ENCODE data around the gene CTCFL.

CTCFL gene, protein sequence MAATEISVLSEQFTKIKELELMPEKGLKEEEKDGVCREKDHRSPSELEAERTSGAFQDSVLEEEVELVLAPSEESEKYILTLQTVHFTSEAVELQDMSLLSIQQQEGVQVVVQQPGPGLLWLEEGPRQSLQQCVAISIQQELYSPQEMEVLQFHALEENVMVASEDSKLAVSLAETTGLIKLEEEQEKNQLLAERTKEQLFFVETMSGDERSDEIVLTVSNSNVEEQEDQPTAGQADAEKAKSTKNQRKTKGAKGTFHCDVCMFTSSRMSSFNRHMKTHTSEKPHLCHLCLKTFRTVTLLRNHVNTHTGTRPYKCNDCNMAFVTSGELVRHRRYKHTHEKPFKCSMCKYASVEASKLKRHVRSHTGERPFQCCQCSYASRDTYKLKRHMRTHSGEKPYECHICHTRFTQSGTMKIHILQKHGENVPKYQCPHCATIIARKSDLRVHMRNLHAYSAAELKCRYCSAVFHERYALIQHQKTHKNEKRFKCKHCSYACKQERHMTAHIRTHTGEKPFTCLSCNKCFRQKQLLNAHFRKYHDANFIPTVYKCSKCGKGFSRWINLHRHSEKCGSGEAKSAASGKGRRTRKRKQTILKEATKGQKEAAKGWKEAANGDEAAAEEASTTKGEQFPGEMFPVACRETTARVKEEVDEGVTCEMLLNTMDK

DNA sequence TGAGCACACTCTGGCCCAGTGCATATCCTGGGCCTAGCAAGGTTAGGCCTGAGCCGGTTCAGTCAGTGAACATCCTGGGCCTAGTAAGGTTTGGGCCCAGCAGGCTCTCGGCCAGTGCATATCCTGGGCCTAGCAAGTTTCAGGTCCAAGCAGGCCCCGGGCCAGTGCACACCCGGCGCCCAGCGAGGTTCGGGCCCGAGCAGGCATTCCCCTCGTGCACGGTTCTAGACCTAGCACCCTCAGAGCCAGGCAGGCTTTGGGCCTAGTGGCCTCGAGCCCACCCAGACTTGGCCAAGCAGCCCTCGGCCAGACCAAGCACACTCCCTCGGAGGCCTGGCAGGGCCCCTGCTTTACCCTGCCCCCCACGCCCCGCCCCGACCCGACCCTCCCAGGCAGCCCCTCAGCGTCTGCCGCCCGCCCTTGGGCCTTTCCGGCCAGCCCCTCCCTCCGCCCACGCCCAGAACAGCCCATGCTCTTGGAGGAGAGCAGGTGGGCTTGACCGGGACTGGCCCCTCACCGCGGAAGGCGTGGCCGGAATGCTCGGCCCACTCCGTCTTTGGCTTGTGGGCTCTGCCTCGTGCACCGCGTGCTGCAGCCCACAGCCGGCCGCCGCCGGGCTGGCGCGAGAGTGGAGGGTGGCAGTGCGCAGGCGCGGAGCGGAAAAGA, at the start of gene CTCFL:
Gene CTCFL, minus strand, starts transcription at position 630 of the 666 bp plus-strand sequence. CDS start 935 bp downstream, outside the sequence.
- peaks cover 12% of the 10 kb centered on the region for H3K4me1 Mint-ChIP-seq (ENCODE audit: low read depth)
- no peak within 1 kb of the TSS for H3K4me3 Mint-ChIP-seq
- no peak for DNase-seq (ENCODE audit: low spot score)
- no peaks in the 10 kb centered on the region for H3K27me3 Mint-ChIP-seq (ENCODE audit: low read depth)
- no peaks in the 10 kb centered on the region for H3K36me3 Mint-ChIP-seq (ENCODE audit: low read depth)
- no peaks in the 10 kb centered on the region for H3K9me3 Mint-ChIP-seq
- no peak within 1 kb of the TSS for H3K27ac Mint-ChIP-seq

DNA sequence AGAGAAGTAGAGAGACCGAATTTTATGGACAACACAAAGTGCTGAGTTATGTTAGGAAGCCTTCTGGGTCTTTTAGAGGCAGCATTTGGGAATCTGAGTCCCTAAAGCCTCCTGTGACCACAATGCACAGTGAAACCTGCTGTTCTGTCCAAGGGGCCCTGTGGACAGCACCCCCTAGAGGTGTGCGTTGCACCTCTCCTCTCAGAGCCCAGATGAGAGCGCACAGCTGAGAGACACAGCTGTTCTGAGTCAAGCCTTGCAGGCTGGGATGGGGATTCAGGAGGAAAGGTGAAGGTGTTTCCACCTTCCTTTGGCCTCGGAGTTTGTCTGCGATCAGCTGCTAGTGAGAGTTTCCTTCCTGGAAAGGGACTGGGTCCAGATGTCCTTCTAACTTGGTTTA, 49.0 kb upstream of the CTCFL start:
- Mint-ChIP-seq H3K27ac (no peak overlapping the region), H3K9me3 (no peaks in the 10 kb centered on the region), H3K4me3 (no peak overlapping the region), H3K36me3 (ENCODE audit: low read depth) (no peaks in the 10 kb centered on the region), H3K4me1 (ENCODE audit: low read depth) (no peaks in the 10 kb centered on the region), H3K27me3 (ENCODE audit: low read depth) (peaks cover 6% of the 10 kb centered on the region)
- DNase-seq (ENCODE audit: low spot score): no peak

DNA sequence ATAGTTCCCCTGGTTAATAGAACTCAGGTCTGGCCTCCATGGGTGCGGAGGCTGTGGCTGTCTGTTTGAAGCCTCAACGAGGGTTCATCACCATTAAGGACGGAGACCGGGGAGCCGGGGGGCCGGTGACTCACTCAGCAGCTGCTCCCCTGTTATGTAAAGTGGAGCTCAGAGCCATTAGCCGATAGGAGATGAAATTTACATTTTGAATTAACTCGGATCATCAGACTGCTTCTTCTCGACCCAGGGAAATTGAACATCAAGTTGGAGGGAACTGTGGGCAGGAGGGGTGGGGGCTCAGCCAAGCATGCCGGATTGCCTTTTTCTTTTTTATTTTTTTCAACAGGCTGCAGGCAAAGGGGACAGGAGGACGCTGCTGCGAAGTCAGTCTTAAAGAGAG, 48.3 kb upstream of the CTCFL start:
- no peak overlapping the region for H3K4me3 Mint-ChIP-seq
- peaks cover 2% of the 10 kb centered on the region for H3K27me3 Mint-ChIP-seq (ENCODE audit: low read depth)
- H3K9me3 Mint-ChIP-seq: no peaks in the 10 kb centered on the region
- H3K4me1 Mint-ChIP-seq (ENCODE audit: low read depth): no peaks in the 10 kb centered on the region
- no peak for DNase-seq (ENCODE audit: low spot score)
- no peak overlapping the region for H3K27ac Mint-ChIP-seq
- no peaks in the 10 kb centered on the region for H3K36me3 Mint-ChIP-seq (ENCODE audit: low read depth)

DNA sequence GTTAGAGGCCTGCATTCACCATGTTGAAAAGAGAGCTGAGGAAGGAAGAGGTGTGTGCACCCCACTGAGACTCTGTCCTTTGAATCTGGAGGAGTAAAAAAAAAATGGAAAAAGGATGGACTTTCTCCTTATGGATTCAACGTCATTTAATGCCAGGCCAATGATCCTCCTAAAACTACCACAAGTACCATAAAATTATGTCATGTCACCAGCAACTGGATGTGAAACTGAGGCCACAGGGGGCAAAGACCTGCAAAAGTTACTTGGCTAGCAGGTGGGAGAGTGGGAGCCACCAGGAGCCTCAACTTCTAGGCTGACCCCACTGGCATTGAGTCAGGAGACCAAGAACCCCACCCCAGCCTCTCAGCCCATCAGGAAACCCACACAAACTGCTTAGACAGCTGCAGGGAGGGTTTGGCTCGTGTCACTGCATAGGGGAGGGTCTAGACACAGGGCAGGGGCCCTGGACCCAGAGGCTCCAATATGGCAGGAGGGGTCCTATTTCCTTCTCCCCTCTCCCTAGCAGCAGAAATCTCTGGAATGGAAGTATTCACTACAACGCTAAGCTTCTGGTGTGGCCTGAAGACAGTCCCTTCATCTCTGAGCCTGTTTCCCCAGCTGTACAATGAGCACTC, 47.0 kb upstream of the CTCFL start:
- Mint-ChIP-seq H3K4me1 (ENCODE audit: low read depth) (no peaks in the 10 kb centered on the region), H3K27ac (no peak overlapping the region), H3K4me3 (no peak overlapping the region), H3K27me3 (ENCODE audit: low read depth) (peaks cover 2% of the 10 kb centered on the region), H3K9me3 (no peaks in the 10 kb centered on the region), H3K36me3 (ENCODE audit: low read depth) (no peaks in the 10 kb centered on the region)
- DNase-seq (ENCODE audit: low spot score): no peak

DNA sequence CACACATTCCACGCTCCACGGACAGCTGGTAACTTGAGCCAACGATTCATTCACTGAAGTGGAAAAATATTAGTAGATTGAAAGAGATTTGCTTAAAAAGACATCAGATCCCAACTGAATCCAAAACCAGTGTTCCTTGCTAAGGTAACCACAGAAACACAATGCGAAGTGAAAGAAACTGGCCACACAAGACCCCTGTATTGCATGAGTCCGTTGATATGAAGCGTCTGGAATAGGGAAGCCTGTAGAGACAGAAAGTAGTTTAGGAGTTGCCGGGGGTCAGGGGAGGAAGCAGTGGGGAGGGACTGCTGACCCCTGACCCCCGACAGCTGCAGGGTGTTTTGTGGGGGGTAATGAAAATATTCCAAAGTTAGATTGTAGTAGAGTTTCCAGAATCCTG, 46.0 kb upstream of the CTCFL start:
- DNase-seq (ENCODE audit: low spot score): no peak
- H3K27ac Mint-ChIP-seq: no peak overlapping the region
- no peaks in the 10 kb centered on the region for H3K9me3 Mint-ChIP-seq
- no peaks in the 10 kb centered on the region for H3K36me3 Mint-ChIP-seq (ENCODE audit: low read depth)
- no peaks in the 10 kb centered on the region for H3K4me1 Mint-ChIP-seq (ENCODE audit: low read depth)
- no peak overlapping the region for H3K4me3 Mint-ChIP-seq
- H3K27me3 Mint-ChIP-seq (ENCODE audit: low read depth): peaks cover 2% of the 10 kb centered on the region

DNA sequence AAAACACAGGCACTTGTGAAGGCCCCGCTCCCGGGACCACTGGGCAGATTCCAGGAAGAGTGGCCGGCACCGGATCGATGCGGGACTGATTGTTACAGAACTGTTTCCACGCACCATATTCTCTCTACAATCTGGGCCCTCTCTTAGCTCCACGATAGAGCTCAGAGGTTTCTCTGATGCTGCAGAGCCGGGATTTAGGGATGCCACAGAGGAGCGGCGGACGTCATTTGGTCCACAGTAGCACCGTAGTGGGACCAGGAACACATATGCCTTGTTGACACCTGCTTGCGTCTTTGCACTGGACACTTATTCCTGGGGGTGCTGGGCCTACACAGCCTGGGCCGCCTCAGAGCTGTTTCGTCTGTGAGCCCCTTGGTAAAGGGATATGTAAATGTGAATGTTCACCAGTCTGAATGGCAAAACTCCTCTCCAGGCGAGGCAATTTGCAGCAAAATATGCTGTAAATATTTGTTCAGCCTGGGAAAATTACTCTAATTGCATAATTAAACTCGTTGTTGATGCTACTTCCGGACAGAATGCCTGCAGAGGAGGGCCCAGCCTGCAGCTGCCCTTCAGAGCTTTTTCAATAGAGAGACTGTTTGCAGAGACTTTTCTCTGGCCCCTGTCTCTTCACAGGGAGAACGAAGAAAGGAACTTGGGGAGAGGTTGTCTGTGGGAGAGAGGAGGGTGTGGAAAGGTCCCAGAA, 45.4 kb upstream of the CTCFL start:
- H3K27ac Mint-ChIP-seq: no peak overlapping the region
- no peak for DNase-seq (ENCODE audit: low spot score)
- no peaks in the 10 kb centered on the region for H3K9me3 Mint-ChIP-seq
- H3K4me3 Mint-ChIP-seq: no peak overlapping the region
- H3K4me1 Mint-ChIP-seq (ENCODE audit: low read depth): no peaks in the 10 kb centered on the region
- H3K36me3 Mint-ChIP-seq (ENCODE audit: low read depth): no peaks in the 10 kb centered on the region
- peaks cover 2% of the 10 kb centered on the region for H3K27me3 Mint-ChIP-seq (ENCODE audit: low read depth)

DNA sequence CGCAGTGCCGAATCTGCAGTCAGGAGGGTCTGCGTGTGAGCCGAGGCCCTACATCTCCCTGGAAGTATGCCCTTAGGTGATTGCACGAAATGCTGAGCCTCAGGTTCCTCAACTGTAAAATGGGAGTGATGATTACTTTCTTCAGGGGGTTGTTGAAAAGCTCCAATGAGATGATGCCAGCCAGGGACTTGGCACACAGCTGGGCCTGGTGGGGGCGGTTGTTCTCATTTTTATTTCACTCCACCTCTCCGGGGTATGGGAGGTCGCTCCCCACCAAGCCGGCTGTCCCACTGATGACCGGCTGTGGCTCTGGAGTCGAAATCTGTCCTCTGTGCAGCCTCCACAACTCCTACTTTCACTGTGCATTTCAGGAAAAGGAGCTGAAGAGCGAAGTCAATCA, 44.0 kb upstream of the CTCFL start:
- no peak for DNase-seq (ENCODE audit: low spot score)
- Mint-ChIP-seq H3K4me3 (no peak overlapping the region), H3K36me3 (ENCODE audit: low read depth) (no peaks in the 10 kb centered on the region), H3K27ac (no peak overlapping the region), H3K27me3 (ENCODE audit: low read depth) (peaks cover 2% of the 10 kb centered on the region), H3K9me3 (no peaks in the 10 kb centered on the region), H3K4me1 (ENCODE audit: low read depth) (no peaks in the 10 kb centered on the region)

DNA sequence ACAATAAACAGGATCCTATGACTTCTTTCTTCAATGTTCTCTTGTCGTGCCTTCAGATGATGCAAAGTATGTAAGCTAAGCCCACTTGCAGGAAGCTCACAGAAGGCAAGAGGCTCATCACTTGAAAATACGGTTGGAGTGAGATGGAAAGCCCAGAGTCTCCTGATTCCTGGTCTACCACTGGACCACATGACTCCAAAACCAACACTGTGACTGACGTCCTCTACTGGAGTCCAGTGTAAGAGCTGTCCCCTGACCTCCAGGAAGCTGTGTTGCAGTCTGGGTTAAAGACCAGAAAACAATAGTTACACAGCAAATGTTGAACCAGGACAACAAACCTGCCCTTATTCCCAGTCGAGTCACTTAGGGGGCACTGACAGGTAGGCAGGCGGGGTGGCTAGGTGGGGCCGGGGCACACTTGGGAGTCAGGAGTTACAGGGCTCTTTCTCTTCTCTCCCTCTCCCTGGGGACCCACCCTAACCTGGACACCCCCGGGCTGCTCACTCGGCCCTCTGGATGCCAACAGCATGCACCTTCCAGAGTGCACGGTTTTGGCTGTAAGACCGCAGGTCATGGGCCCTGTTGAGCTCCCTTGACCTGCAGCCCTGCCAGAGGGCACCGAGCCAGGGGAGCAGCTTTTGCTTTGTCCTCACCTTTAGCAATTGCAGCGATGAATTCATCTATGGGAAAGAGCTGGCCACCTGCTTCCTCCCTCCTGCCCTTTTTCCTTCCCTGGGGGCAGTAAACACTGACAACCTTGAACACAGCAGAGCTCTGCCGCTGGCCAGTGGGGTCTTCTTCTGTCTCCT, 43.4 kb upstream of the CTCFL start:
- H3K9me3 Mint-ChIP-seq: no peaks in the 10 kb centered on the region
- no peak for DNase-seq (ENCODE audit: low spot score)
- H3K4me1 Mint-ChIP-seq (ENCODE audit: low read depth): no peaks in the 10 kb centered on the region
- H3K4me3 Mint-ChIP-seq: no peak overlapping the region
- H3K36me3 Mint-ChIP-seq (ENCODE audit: low read depth): no peaks in the 10 kb centered on the region
- H3K27me3 Mint-ChIP-seq (ENCODE audit: low read depth): peaks cover 2% of the 10 kb centered on the region
- no peak overlapping the region for H3K27ac Mint-ChIP-seq

DNA sequence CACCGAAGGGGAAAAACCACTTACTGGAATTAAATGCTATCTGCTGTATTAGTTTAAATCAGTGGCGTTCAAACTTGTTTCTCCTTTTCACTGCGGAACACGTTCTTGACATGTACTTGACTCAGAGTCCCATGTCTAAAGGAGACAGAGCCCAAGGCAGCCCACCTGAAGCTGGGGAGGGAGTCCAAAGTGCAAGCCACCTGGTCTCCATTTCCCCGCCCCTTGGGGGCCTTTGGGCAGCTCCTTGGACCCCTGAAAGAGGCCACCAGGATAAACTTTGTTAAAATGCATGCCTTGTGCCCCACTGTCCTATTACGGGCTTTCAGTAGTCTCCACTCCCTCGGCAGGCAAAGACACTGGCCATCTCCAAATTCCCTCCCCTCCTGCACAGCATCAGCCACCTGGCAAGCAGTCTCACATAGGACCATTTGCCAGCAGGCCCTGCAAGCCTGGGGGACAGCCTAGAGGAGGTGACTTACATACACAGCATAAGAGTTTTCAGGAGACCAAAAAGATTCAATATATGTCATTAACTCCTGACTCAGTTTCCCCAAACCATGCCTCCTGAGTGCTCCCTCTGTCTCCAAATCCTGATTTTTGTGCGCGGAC, 42.6 kb upstream of the CTCFL start:
- H3K9me3 Mint-ChIP-seq: no peaks in the 10 kb centered on the region
- H3K27ac Mint-ChIP-seq: no peak overlapping the region
- no peaks in the 10 kb centered on the region for H3K4me1 Mint-ChIP-seq (ENCODE audit: low read depth)
- no peak for DNase-seq (ENCODE audit: low spot score)
- H3K36me3 Mint-ChIP-seq (ENCODE audit: low read depth): no peaks in the 10 kb centered on the region
- no peaks in the 10 kb centered on the region for H3K27me3 Mint-ChIP-seq (ENCODE audit: low read depth)
- H3K4me3 Mint-ChIP-seq: no peak overlapping the region

DNA sequence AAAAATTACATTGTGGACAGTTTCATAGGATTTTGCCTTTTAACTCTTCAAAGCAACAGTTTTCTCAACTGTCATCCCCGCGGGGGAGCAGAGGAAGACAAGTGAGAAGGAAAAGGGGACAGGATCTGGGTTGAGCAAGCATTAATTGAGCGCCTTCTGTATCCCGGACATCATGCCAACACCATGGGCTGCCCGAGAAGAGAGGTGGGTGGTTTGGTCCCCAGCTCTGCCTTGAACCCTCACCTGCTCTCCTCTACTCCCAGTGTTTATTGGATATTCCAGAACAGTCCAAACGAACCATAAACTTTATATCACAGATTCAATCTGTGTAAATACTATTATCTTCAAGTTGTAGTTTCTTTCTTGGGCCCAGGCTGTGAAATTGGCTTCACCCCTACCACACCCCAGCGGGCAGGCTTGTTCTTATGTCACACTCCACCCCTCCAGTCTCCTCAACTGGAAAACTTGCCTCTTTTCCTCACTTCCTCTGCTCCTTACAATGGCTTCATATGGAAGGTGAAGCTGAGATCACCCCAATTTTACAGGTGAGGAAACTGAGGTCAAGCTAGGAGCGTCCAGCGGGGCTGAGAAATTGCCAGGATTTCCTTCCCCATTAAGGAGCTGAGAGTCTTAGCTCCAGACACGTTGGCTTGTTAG, 42.0 kb upstream of the CTCFL start:
- Mint-ChIP-seq H3K36me3 (ENCODE audit: low read depth) (no peaks in the 10 kb centered on the region), H3K4me3 (no peak overlapping the region), H3K4me1 (ENCODE audit: low read depth) (no peaks in the 10 kb centered on the region), H3K9me3 (no peaks in the 10 kb centered on the region), H3K27me3 (ENCODE audit: low read depth) (no peaks in the 10 kb centered on the region), H3K27ac (no peak overlapping the region)
- no peak for DNase-seq (ENCODE audit: low spot score)

DNA sequence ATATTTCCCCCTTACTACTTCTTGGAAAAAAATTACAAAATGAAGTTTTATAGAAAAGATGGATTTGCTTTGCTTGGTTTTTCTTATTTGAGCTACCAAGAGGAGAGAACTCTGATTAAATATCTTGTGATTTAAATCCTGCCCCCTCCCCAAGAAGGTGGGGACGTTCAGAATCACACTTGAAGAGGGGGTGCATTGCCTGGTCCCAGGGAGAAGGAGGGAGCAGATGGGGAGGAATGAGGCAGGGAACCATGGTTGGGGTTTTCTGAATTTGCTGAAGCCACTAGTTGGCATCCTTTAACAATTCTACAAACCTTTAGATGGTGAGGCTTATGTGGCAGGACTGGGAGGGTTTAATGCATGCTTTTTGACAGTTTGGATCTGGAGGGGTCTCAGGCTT, 41.5 kb upstream of the CTCFL start:
- Mint-ChIP-seq H3K27me3 (ENCODE audit: low read depth) (no peaks in the 10 kb centered on the region), H3K4me1 (ENCODE audit: low read depth) (no peaks in the 10 kb centered on the region), H3K4me3 (no peak overlapping the region), H3K36me3 (ENCODE audit: low read depth) (no peaks in the 10 kb centered on the region), H3K27ac (no peak overlapping the region), H3K9me3 (no peaks in the 10 kb centered on the region)
- no peak for DNase-seq (ENCODE audit: low spot score)

DNA sequence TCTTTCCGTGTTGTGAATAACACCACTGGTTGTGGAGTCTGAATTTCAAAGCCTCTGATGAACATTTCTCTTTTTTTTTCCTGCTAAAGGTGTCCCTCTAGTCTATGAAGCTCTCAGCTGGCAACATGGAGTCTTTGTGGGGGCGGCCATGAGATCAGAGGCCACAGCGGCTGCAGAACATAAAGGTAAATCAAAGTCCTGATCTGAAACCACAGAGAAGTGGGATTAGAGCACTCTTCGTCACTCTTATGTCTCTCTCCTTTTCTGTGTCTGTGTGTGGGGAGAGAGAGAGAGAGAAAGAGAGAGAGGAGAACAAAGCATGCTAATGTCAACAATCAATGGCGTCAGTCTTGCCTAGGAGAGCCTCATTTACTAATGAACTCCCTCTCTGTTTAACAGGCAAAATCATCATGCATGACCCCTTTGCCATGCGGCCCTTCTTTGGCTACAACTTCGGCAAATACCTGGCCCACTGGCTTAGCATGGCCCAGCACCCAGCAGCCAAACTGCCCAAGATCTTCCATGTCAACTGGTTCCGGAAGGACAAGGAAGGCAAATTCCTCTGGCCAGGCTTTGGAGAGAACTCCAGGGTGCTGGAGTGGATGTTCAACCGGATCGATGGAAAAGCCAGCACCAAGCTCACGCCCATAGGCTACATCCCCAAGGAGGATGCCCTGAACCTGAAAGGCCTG, 40.2 kb upstream of the CTCFL start:
- Mint-ChIP-seq H3K36me3 (ENCODE audit: low read depth) (no peaks in the 10 kb centered on the region), H3K4me1 (ENCODE audit: low read depth) (no peaks in the 10 kb centered on the region), H3K4me3 (no peak overlapping the region), H3K9me3 (no peaks in the 10 kb centered on the region), H3K27ac (no peak overlapping the region), H3K27me3 (ENCODE audit: low read depth) (no peaks in the 10 kb centered on the region)
- DNase-seq (ENCODE audit: low spot score): no peak

Data from T-helper 2 cell treated with Interferon-gamma antibody and Interleukin-4, amounts not matched to agents 5 μg/mL and 100 μg/mL, for 36 hours (primary cell).